Spinal cord (tissue), 10 donors: ENCODE results near the gene NEDD4L. TPM values are rescaled to one million over a fixed set of nuclear protein-coding genes. Genes with fewer than 3 reads are reported as not detected.

Source experiments
- DNase-seq, 6 donors: peaks; one replicate each; pipeline versions ENCODE4 v3.0.0 to v3.0.0-alpha.2; 2013 to 2015; ENCODE audit warnings: low spot score in 6 of 6, low read depth in 4 of 6
- H3K27ac ChIP-seq: one replicate; pipeline ENCODE4 v1.5.1; 2013; ENCODE audit warnings: low read depth, low read length, control low read depth
- H3K27me3 ChIP-seq: one replicate; pipeline ENCODE4 v1.6.1; 2013; ENCODE audit warnings: low read length; ENCODE audit not compliant: control insufficient read depth, insufficient read depth
- H3K36me3 ChIP-seq: one replicate; pipeline ENCODE4 v1.6.1; 2013; ENCODE audit warnings: low read length; ENCODE audit not compliant: control insufficient read depth, insufficient read depth
- H3K4me1 ChIP-seq: one replicate; pipeline ENCODE4 v1.6.1; 2013; ENCODE audit warnings: low read length; ENCODE audit not compliant: control insufficient read depth, insufficient read depth
- H3K4me3 ChIP-seq: one replicate; pipeline ENCODE4 v1.5.1; 2013; ENCODE audit warnings: low read depth, low read length, control low read depth
- H3K9me3 ChIP-seq: one replicate; pipeline ENCODE4 v1.6.1; 2013; ENCODE audit warnings: low read length; ENCODE audit not compliant: control insufficient read depth, insufficient read depth
- WGBS: methylation state at CpG from one replicate; pipeline ENCODE4 v1.1.5; 2013; ENCODE audit warnings: missing lambda C conversion rate; ENCODE audit not compliant: insufficient coverage; 5-methylcytosine and 5-hydroxymethylcytosine counted together
- polyA plus RNA-seq, 2 donors: library from polyadenylated mRNA; unstranded; fragments of 120-200 nt; gene quantifications; one replicate each; pipeline ENCODE4 v1.2.1, GENCODE V29; 2013; ENCODE audit not compliant: insufficient read length in 2 of 2
- total RNA-seq, 2 donors: library from RNA; depleted of rRNA in 1 of 2; stranded (reverse); fragments of 120-200 nt in 1 of 2; fragments of >200 nt in 1 of 2; gene quantifications; one replicate each; pipeline versions ENCODE4 v1.2.3 to v1.2.4, GENCODE V29; 2013 to 2014
- donor health status: healthy.

Gene NEDD4L
- total and polyA plus RNA-seq, 4 donors, result 33.8 to 51.7 (median 49.7) TPM

DNA sequence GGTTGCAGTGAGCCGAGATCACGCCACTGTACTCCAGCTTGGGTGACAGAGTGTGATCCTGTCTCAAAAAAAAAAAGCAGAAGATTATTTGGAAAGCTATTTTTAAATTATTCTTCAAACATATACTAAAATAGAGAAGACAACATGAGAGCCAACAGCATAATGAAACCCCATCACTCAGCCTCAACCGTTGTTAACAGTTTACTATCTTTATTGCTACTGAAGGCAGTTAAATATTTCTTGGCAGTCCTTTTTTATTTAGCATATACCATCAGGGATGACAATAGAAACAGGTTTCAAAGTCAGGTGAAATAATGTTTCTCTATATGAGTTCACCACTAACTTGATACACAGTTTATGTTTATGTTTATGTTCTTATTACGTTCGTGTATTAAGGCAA lies 157.2 kb downstream of the NEDD4L start:
- Histone ChIP-seq H3K27ac (no peak overlapping the region), H3K27me3 (no peaks in the 10 kb centered on the region), H3K4me3 (no peak overlapping the region), H3K4me1 (peaks cover 10% of the 10 kb centered on the region), H3K36me3 (no peaks in the 10 kb centered on the region), H3K9me3 (no peaks in the 10 kb centered on the region)
- no CpG with 5 or more reads among the region's 5 CpGs for WGBS
- no peak for DNase-seq

DNA sequence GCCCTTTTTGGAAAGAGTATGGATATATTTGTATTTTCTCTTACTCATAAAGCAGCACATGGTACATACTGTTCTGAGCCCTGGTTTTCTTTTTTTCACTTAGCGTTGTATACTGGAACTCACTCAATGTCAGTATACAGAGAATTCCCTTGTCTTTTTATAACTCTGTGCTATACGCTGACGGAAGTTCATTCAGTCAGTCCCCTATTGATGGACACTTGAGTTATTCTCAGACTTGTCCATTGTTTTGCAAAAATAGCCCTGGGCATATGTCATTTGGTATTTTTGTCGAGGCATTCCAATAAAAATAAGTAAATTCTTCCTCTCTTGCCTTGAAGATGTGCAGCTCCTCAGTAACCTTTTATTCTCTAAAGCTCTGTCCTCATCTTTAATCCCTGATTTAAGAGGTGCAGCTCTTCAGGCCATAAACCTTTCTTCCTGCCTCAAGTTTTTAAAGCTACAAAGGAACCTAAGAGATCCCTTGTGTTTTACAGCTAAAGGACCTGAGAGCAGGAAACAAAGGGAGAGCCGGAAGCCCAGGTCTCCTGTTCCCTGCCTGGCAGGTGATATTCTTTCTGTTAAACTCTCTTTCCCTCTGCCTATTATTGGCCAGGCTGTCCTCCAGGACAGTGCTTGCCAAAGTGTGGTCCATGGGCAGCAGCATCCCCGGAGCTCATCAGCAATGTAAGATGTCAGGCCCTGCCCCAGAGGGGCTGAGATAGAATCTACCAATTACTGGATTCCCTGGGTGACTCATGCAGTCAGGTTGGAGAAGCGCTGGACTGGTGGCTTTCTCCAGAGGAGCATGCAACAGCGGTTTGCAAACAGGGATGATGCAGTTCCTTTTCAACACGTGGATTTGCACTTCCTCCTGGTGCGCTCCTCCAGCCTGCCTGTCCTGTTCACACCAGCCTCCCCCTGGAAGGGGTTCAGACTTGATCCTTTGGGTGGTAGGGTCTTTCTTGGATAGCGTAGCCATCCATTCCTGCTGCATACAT lies 158.0 kb downstream of the NEDD4L start:
- H3K27me3 ChIP-seq, result no peaks in the 10 kb centered on the region
- WGBS, result 56% methylated on average over 8 of the region's 11 CpGs

DNA sequence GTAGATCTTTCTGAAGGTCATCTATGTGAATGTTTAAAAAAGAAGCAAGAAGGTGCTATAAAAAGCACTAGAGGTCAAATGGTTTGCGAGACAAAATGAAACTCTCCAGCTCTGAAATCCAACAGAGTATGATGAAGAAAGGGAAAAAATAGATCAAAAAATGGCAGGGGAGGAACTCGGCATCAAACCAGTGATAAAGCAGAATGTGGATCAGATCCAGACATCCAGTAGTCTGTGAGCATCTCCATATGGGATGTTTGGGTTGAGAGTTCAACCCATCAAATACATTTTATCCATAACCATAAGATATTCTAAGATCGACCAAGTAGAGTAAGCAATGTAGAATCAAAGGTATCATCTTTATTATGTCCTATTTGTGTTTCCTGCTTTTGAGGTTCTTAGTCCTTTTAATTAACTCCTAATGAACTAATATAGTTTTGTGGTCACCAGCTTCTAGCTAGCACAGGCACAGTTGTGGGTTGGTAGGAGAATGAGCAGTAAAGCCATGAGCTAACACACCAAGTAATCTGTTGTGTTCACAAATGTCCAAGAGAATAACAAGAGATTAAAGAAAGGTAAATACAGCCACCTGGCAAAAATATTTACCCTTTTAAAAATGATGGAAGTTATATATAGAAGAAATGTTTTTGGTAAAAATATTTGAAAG lies 160.9 kb downstream of the NEDD4L start:
- no peaks in the 10 kb centered on the region for H3K36me3 ChIP-seq
- peaks cover 7% of the 10 kb centered on the region for H3K4me1 ChIP-seq
- no CpG with 5 or more reads among the region's 3 CpGs for WGBS
- H3K9me3 ChIP-seq, result no peaks in the 10 kb centered on the region
- no peak overlapping the region for H3K4me3 ChIP-seq
- no peaks in the 10 kb centered on the region for H3K27me3 ChIP-seq
- H3K27ac ChIP-seq, result no peak overlapping the region
- DNase-seq, result no peak

More for the DNA sequence above, 158.0 kb downstream of the NEDD4L start:
- Histone ChIP-seq H3K9me3 (no peaks in the 10 kb centered on the region), H3K4me1 (peaks cover 10% of the 10 kb centered on the region), H3K27ac (no peak overlapping the region), H3K4me3 (no peak overlapping the region), H3K36me3 (no peaks in the 10 kb centered on the region)
- DNase-seq, result no peak

DNA sequence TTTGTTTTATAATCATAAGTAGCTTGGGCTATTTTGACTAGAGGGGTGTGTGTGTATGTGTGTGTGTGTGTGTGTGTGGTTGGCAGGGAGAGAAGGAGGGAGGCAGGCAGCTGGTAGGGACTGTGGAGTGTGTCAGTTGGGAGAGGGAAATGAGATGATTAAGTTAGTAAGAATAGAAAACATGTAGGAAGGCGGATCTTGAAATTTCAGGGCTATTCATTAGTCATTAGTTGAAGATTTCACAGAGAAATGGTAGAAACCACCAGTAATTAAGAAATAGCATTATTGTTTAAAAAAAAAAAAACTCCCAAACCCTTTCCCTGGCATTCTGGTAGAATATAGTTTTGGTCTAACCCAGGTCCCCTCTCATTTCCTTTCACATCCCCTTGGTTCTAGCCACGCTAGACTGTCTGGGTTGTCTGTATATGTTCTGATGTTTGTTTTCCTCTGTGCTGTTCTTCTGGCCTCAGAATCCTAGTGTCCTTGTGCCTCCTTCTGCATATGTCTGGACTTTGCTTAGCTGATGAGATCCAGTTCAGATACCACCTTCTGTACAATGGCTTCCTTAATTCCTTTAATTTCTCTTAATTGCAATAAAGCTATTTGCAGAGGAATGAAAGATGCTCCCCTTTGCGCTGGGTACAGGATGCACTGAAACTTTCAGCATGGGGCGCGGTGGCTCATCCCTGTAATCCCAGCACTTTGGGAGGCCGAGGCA lies 161.6 kb downstream of the NEDD4L start:
- Histone ChIP-seq H3K9me3 (no peaks in the 10 kb centered on the region), H3K27me3 (no peaks in the 10 kb centered on the region), H3K27ac (no peak overlapping the region), H3K4me1 (peaks cover 7% of the 10 kb centered on the region), H3K4me3 (no peak overlapping the region), H3K36me3 (no peaks in the 10 kb centered on the region)
- DNase-seq, result peak in 1 of 6 donors; percentile 40
- 100% methylated on average over 1 of the region's 6 CpGs for WGBS

DNA sequence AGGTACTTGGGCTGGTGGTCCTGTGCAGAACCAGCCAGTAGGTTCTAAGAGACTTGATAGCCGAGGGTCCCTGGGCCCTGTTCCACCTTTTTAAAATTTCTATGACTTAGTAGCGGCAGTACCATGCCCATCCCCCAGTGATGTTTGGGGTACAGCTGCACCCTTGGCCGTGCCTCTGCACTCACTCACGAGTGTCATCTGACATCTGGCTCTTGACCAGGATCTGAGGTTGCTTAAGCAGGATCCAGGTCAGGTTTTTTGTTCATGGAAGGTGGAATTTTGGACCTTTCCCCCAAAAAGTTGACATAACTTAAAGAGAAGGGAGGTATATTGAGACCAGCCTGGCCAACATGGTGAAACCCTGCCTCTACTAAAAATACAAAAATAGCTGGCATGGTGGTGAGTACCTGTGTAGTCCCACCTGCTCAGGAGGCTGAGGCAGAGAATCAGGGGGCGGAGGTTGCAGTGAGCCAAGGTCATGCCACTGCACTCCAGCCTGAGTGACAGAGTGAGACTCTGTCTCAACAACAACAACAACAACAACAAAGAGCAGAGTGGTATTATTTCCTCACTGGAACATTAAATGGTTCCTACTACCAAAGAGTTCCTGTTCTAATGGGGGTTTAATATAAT lies 163.6 kb downstream of the NEDD4L start:
- Histone ChIP-seq H3K4me1 (no peaks in the 10 kb centered on the region), H3K27ac (no peak overlapping the region), H3K36me3 (no peaks in the 10 kb centered on the region), H3K9me3 (no peaks in the 10 kb centered on the region), H3K27me3 (no peaks in the 10 kb centered on the region), H3K4me3 (no peak overlapping the region)
- no peak for DNase-seq
- WGBS, result 80% methylated on average over 1 of the region's 5 CpGs

DNA sequence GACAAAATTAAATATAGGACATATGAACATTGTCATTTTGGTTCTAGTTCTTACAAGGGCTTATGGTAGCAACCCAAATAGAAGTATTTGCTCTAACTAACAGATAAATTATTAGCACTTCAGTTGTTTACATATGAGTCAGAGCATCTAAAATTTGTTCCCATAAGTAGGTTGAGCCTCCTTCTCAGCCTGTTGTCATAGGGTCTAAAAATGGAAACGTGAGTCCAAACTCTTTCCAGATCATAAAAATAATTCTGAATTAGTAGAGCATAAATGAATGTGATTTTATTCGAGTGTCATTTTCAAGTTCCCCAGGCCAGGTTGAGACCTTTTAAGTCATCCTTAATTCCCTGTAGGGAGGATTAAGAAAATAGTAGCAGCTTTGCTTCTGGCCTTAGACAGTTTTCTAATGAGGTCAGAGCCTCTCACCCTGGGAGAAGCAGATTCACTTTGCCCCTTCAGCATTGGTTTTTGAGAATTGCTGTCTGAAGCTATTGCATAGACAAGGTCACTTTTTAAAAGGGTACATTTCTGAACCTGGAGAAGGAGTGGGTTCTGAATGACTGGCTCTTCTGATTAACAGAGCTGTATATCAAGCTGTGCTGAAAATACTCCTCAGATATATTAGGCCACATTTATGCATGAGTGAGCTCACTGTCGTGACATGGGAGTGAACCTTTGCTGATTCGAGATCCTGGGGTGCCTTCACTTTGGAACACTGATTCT lies 164.3 kb downstream of the NEDD4L start:
- H3K27me3 ChIP-seq, result no peaks in the 10 kb centered on the region
- no peaks in the 10 kb centered on the region for H3K9me3 ChIP-seq
- H3K4me3 ChIP-seq, result no peak overlapping the region
- H3K36me3 ChIP-seq, result no peaks in the 10 kb centered on the region
- no peaks in the 10 kb centered on the region for H3K4me1 ChIP-seq
- WGBS, result 60% methylated on average over 1 of the region's 4 CpGs
- DNase-seq, result peak in 1 of 6 donors; percentile 44
- no peak overlapping the region for H3K27ac ChIP-seq

DNA sequence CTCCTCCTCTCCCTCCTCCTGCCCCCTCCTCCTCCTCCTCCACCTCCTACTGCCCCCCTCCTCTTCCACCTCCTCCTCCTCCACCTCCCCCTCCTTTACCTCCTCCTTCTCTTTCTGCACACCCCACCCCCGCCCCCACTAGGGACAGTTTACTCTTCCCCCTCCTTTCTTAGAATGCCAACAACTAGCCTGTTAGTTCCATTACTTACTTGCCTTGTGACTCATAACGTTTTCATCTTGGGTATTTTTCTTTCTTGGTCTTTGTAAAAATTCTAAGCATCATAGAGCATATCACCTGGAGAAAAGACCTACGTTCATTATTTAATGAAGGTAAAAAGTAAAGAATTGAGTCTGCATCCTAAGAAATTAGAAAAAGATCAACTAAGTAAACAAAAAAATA lies 165.3 kb downstream of the NEDD4L start:
- no peaks in the 10 kb centered on the region for H3K27me3 ChIP-seq
- no peak for DNase-seq
- no CpG with 5 or more reads among the region's 3 CpGs for WGBS
- H3K27ac ChIP-seq, result no peak overlapping the region
- H3K36me3 ChIP-seq, result no peaks in the 10 kb centered on the region
- H3K4me1 ChIP-seq, result no peaks in the 10 kb centered on the region
- H3K9me3 ChIP-seq, result no peaks in the 10 kb centered on the region
- H3K4me3 ChIP-seq, result no peak overlapping the region

DNA sequence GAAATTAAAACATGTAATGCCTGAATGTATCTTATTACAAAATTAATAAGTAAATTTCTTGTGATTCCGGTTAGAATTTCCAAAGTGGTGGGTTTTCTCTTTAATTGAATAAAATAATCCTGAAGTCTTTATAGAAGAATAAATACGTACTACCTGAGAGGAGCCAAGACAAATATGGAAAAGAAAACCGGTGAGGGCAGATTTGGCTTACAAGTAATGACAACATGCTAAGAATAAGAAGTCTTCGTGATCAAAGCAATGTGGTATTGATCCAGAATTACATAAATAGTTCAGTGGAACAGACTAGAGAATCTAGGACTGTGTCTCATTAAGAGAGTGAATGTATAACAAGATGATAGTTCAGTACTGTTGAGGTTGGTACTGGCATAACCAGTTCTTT lies 167.5 kb downstream of the NEDD4L start:
- no peak overlapping the region for H3K27ac ChIP-seq
- no peaks in the 10 kb centered on the region for H3K9me3 ChIP-seq
- DNase-seq, result no peak
- WGBS, result 100% methylated on average over 1 of the region's 4 CpGs
- no peaks in the 10 kb centered on the region for H3K27me3 ChIP-seq
- no peaks in the 10 kb centered on the region for H3K36me3 ChIP-seq
- H3K4me1 ChIP-seq, result no peaks in the 10 kb centered on the region
- no peak overlapping the region for H3K4me3 ChIP-seq

DNA sequence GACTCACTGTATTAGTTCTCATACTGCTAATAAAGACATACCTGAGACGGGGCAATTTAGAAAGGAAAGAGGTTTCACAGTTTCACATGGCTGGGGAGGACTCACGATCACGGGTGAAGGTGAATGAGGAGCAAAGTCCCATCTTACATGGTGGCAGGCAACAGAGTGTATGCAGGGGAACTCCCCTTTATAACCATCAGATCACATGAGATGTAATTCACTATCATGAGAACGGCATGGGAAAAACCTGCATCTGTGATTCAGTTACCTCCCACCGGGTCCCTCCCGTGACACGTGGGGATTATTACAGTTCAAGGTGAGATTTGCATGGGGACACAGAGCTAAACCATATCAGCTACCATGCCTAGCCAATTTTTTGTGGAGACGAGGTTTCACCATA lies 168.2 kb downstream of the NEDD4L start:
- H3K27ac ChIP-seq, result no peak overlapping the region
- 100% methylated on average over 3 of the region's 8 CpGs for WGBS
- H3K27me3 ChIP-seq, result no peaks in the 10 kb centered on the region
- no peak for DNase-seq
- H3K9me3 ChIP-seq, result no peaks in the 10 kb centered on the region
- H3K36me3 ChIP-seq, result no peaks in the 10 kb centered on the region
- no peaks in the 10 kb centered on the region for H3K4me1 ChIP-seq
- no peak overlapping the region for H3K4me3 ChIP-seq
